CD4-positive, CD25-positive, alpha-beta regulatory T cell (primary cell): ENCODE results near the gene RAB13. TPM values are rescaled to one million over a fixed set of nuclear protein-coding genes. Genes with fewer than 3 reads are reported as not detected.

Experiments used
- ATAC-seq, 2 donors: fragments of 150-1000 bp; cut with Tn5 transposase; one replicate each; pipeline ENCODE4 v1.10.0; 2021; ENCODE audit warnings: low read depth in 2 of 2, moderate number of reproducible peaks in 2 of 2, moderate library complexity in 1 of 2
- DNase-seq, 3 donors: peaks; one replicate each; pipeline versions ENCODE4 v3.0.0 to v3.0.0-alpha.2; 2012 to 2022; ENCODE audit warnings: mixed read lengths in 1 of 3
- H3K27ac ChIP-seq: one replicate; pipeline ENCODE4 v1.7.0; 2013; ENCODE audit warnings: mild to moderate bottlenecking, low read length; ENCODE audit not compliant: insufficient read depth, poor library complexity, severe bottlenecking
- H3K27me3 ChIP-seq: one replicate; pipeline ENCODE4 v1.7.0; 2013; ENCODE audit warnings: low read length; ENCODE audit not compliant: control insufficient read depth, insufficient read depth
- H3K36me3 ChIP-seq: one replicate; pipeline ENCODE4 v1.7.0; 2013; ENCODE audit warnings: mild to moderate bottlenecking, low read length, moderate library complexity; ENCODE audit not compliant: control insufficient read depth, insufficient read depth
- H3K4me1 ChIP-seq: 2 replicates; pipeline ENCODE4 v1.7.0; 2013; ENCODE audit warnings: mild to moderate bottlenecking, low read length; ENCODE audit not compliant: insufficient read depth, control insufficient read depth, poor library complexity, severe bottlenecking
- H3K4me3 ChIP-seq: one replicate; pipeline ENCODE4 v1.7.0; 2013; ENCODE audit warnings: low read depth, mild to moderate bottlenecking, low read length, moderate library complexity
- H3K9me3 ChIP-seq, 2 experiments: 1 replicate in 1 of 2; 2 replicates in 1 of 2; pipeline ENCODE4 v1.7.0; 2013; ENCODE audit warnings: low read length in 2 of 2, mild to moderate bottlenecking in 1 of 2, moderate library complexity in 1 of 2; ENCODE audit not compliant: control insufficient read depth in 2 of 2
- H3K27ac Mint-ChIP-seq, 3 donors: one replicate each; pipeline ENCODE4 v1.8.0; 2020 to 2022; ENCODE audit warnings: mild to moderate bottlenecking in 3 of 3, mixed read lengths in 3 of 3, moderate library complexity in 2 of 3
- H3K27me3 Mint-ChIP-seq: one replicate; pipeline ENCODE4 v1.8.0; 2022; ENCODE audit warnings: mild to moderate bottlenecking, mixed read lengths
- H3K36me3 Mint-ChIP-seq: one replicate; pipeline ENCODE4 v1.8.0; 2020; ENCODE audit warnings: mixed read lengths
- H3K4me1 Mint-ChIP-seq, 4 donors: one replicate each; pipeline ENCODE4 v1.8.0; 2020 to 2022; ENCODE audit warnings: mixed read lengths in 4 of 4, mild to moderate bottlenecking in 1 of 4
- H3K4me3 Mint-ChIP-seq, 4 donors: one replicate each; pipeline ENCODE4 v1.8.0; 2020 to 2022; ENCODE audit warnings: mild to moderate bottlenecking in 4 of 4, mixed read lengths in 4 of 4, moderate library complexity in 3 of 4
- H3K9me3 Mint-ChIP-seq, 7 donors: one replicate each; pipeline ENCODE4 v1.8.0; 2020 to 2022; ENCODE audit warnings: mixed read lengths in 7 of 7, mild to moderate bottlenecking in 3 of 7, moderate library complexity in 2 of 7
- polyA plus RNA-seq, 4 donors: library from polyadenylated mRNA; unstranded; fragments of 300-500 nt; fragmentation: Illumina TruSeq; gene quantifications; one replicate each; pipeline ENCODE4 v1.2.3, GENCODE V29; 2021
- total RNA-seq: library from RNA; stranded (reverse); gene quantifications from one replicate; pipeline ENCODE4 v1.2.3, GENCODE V29; 2022

Gene RAB13
- total and polyA plus RNA-seq, 5 donors from 2014 or later, result 0.57 TPM; not detected in 4

- H3K4me1 ChIP-seq, result peaks cover 41% of the 10 kb centered on the region
- H3K27me3 ChIP-seq, result no peaks in the 10 kb centered on the region
- H3K9me3 Mint-ChIP-seq, result peaks cover 0 to 1% (median 0%) of the 10 kb centered on the region in 7 donors
- H3K4me1 Mint-ChIP-seq, result peaks cover 19 to 53% (median 37%) of the 10 kb centered on the region in 4 donors
- peak overlapping the region; percentile 96 to 99 (median 97) for H3K27ac Mint-ChIP-seq
- H3K9me3 ChIP-seq, result no peaks in the 10 kb centered on the region
- no peak for DNase-seq
- H3K4me3 ChIP-seq, result peak overlapping the region; percentile 96
- peaks cover 4% of the 10 kb centered on the region for H3K36me3 Mint-ChIP-seq
- H3K36me3 ChIP-seq, result no peaks in the 10 kb centered on the region
- peak overlapping the region; percentile 89 for H3K27ac ChIP-seq
- H3K27me3 Mint-ChIP-seq, result no peaks in the 10 kb centered on the region
- ATAC-seq, result no peak
- peak overlapping the region; percentile 90 to 96 (median 94) for H3K4me3 Mint-ChIP-seq
Measured at GRCh38 chr1:153968000-153968363, 18.2 kb downstream of the RAB13 start.

- Mint-ChIP-seq H3K9me3 (peaks cover 0 to 1% (median 0%) of the 10 kb centered on the region in 7 donors), H3K36me3 (peaks cover under 1% of the 10 kb centered on the region), H3K27me3 (no peaks in the 10 kb centered on the region), H3K4me3 (peak within 1 kb of the TSS; percentile 90 to 96 (median 94)), H3K27ac (peak within 1 kb of the TSS; percentile 96 to 99 (median 97)), H3K4me1 (peaks cover 19 to 59% (median 37%) of the 10 kb centered on the region in 4 donors)
- Histone ChIP-seq H3K27ac (peak within 1 kb of the TSS; percentile 89), H3K4me3 (peak within 1 kb of the TSS; percentile 96), H3K27me3 (no peaks in the 10 kb centered on the region), H3K36me3 (no peaks in the 10 kb centered on the region), H3K4me1 (peaks cover 47% of the 10 kb centered on the region), H3K9me3 (no peaks in the 10 kb centered on the region)
- ATAC-seq (peak; percentile 88 to 89), DNase-seq (peak; percentile 77 to 97 (median 86))
Measured at GRCh38 chr1:153967107-153967999, 18.8 kb downstream of the RAB13 start, which contains the start of gene CREB3L4. Gene CREB3L4, plus strand, starts transcription at chr1:153967902. Its CDS starts 624 bp downstream, at chr1:153968526.

DNA sequence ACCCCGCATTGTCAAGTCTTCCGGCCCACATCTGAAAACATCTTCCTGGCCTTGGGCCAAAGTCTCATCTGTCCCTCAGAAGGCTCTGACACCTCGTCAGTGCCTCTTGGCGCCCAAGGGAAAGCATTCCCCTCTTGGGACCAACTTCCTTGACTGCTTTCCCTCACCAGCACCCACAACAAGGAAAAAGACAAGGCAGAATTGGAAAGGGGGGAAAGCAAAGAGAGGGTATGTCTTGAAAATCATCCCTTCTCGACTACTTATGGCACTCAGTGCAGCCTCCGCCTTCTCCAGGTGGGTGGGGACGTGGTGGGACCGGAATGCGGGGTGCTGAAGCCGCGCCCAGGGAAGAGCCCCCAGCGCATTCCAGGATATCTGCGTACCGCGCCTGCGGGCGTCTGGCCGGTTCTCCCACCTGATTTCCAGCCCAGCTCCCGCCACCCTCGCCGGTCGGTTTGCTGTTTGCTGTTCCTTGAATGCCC is 22.2 kb downstream of the RAB13 start:
- no peaks in the 10 kb centered on the region for H3K27me3 Mint-ChIP-seq
- H3K36me3 Mint-ChIP-seq, result no peaks in the 10 kb centered on the region
- no peak for DNase-seq
- peaks cover 25 to 76% (median 39%) of the 10 kb centered on the region in 4 donors for H3K4me1 Mint-ChIP-seq
- H3K27me3 ChIP-seq, result no peaks in the 10 kb centered on the region
- H3K9me3 ChIP-seq, result no peaks in the 10 kb centered on the region
- peak overlapping the region; percentile 93 to 99 (median 96) for H3K4me3 Mint-ChIP-seq
- peak overlapping the region; percentile 90 for H3K27ac ChIP-seq
- H3K4me1 ChIP-seq, result peaks cover 51% of the 10 kb centered on the region
- peaks cover 0 to 1% (median 0%) of the 10 kb centered on the region in 7 donors for H3K9me3 Mint-ChIP-seq
- no peak for ATAC-seq
- H3K36me3 ChIP-seq, result peaks cover 5% of the 10 kb centered on the region
- H3K27ac Mint-ChIP-seq, result peak overlapping the region; percentile 95 to 99 (median 97)
- peak overlapping the region; percentile 93 for H3K4me3 ChIP-seq

DNA sequence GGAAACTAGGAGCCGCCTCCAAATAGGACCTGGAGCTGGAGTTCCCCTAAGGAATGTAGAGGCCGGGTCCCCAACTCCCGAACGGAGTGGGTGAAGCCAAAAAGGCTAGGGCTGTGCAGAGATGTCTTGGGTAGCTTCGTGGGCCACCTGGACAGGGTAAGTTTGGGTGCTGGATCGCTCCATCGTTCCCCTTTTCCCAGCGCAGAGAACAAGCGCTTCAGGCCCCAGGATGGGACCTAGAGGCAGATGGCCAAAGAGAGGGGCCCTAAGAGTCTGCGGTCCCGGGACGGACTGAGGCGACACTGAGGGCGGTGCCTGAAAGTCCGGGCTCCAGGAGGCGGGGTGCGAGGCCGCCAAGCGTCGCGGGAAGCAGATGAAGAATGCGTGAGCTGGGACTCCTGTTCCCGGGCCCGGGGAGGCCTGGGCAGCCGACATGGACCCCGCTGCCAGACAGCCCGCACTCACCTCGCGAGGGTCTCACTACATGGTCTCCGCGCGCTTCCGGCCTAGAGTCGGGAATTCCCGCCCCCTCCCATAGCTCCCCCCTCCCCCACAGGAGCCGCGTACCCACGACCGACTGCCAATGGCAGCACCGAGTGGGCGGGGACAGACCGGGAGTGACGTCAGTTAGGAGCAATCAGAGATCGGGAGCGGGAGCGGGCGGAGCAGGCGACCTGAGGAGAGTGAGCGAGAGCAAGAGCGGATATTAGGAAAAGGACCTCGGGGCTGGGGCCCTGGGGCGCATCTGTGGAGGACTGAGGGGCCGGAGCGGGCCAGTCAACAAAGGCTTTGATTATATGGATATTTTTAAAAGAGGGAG is 22.9 kb downstream of the RAB13 start, which contains the start of gene SLC39A1:
SLC39A1 (minus strand) TSS at position 508 of the 820 bp plus-strand sequence. CDS start 822 bp downstream, outside the sequence.
- peaks cover 5% of the 10 kb centered on the region for H3K36me3 ChIP-seq
- no peaks in the 10 kb centered on the region for H3K9me3 ChIP-seq
- peaks cover 0 to 1% (median 0%) of the 10 kb centered on the region in 7 donors for H3K9me3 Mint-ChIP-seq
- H3K27ac Mint-ChIP-seq, result peak within 1 kb of the TSS; percentile 95 to 99 (median 97)
- DNase-seq (peak; percentile 85 to 95 (median 94)), ATAC-seq (peak; percentile 38 to 43)
- H3K4me1 Mint-ChIP-seq, result peaks cover 25 to 77% (median 42%) of the 10 kb centered on the region in 4 donors
- no peaks in the 10 kb centered on the region for H3K36me3 Mint-ChIP-seq
- H3K4me3 Mint-ChIP-seq, result peak within 1 kb of the TSS; percentile 93 to 99 (median 96)
- H3K27me3 ChIP-seq, result no peaks in the 10 kb centered on the region
- peaks cover 54% of the 10 kb centered on the region for H3K4me1 ChIP-seq
- H3K4me3 ChIP-seq, result peak within 1 kb of the TSS; percentile 93
- no peaks in the 10 kb centered on the region for H3K27me3 Mint-ChIP-seq
- H3K27ac ChIP-seq, result peak within 1 kb of the TSS; percentile 90

DNA sequence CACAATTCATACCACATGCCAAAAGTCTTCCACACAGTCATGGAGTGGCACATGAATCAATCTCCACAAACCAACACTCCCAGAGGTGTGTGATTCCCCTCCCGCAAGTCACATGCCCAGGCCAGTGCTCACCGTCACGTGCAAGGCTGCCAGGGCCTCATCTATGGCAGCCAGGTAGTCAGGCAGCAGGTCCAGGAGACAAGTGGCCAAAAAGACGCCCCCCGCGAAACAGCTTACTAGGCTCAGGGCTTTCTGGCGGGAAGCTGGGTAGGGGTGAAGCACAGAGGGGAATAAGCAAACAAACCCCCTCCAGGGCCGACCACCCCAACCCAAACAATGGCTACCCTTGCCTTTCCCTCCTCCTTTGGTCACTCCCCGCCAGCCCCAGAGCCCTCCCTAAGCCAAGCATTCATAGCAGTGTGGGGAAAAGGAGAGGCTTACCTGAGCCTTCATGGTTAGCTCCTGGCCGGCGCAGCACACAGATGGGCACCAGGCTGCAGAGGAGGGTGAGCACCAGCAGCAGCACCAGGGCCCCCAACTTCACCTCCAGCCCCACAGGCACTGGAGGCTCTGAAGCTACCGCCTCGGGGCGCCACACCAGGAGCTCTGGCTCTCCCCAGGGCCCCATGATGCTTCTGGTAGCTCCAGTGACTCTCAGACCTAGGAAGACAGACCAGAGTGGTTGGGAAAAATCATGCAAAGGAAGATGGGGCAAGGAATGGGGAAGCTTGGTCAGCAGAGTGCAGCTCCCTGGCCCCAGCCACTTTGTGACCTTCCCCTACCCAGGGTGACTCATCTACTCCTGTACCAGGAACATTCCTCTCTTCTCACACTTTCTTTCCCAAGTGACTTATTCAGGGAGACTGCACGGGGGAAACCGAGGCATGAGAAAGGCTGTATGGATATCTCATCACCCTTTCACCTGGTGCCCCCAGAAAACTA is 23.8 kb downstream of the RAB13 start:
- H3K27ac ChIP-seq, result peak overlapping the region; percentile 90
- H3K36me3 Mint-ChIP-seq, result no peaks in the 10 kb centered on the region
- H3K4me1 ChIP-seq, result peaks cover 52% of the 10 kb centered on the region
- peaks cover 0 to 1% (median 0%) of the 10 kb centered on the region in 7 donors for H3K9me3 Mint-ChIP-seq
- no peaks in the 10 kb centered on the region for H3K9me3 ChIP-seq
- H3K27me3 Mint-ChIP-seq, result no peaks in the 10 kb centered on the region
- H3K4me3 Mint-ChIP-seq, result peak overlapping the region; percentile 93 to 99 (median 96)
- no peak for ATAC-seq
- peak overlapping the region; percentile 95 to 99 (median 97) for H3K27ac Mint-ChIP-seq
- no peak for DNase-seq
- H3K4me3 ChIP-seq, result peak overlapping the region; percentile 67
- no peaks in the 10 kb centered on the region for H3K27me3 ChIP-seq
- peaks cover 5% of the 10 kb centered on the region for H3K36me3 ChIP-seq
- peaks cover 21 to 74% (median 42%) of the 10 kb centered on the region in 4 donors for H3K4me1 Mint-ChIP-seq

- peak overlapping the region; percentile 27 to 97 (median 94) for H3K4me3 Mint-ChIP-seq
- Histone ChIP-seq H3K36me3 (peaks cover 5% of the 10 kb centered on the region), H3K4me1 (peaks cover 52% of the 10 kb centered on the region), H3K9me3 (no peaks in the 10 kb centered on the region), H3K27me3 (no peaks in the 10 kb centered on the region), H3K27ac (no peak overlapping the region), H3K4me3 (no peak overlapping the region)
- peaks cover 0 to 1% (median 0%) of the 10 kb centered on the region in 7 donors for H3K9me3 Mint-ChIP-seq
- H3K27me3 Mint-ChIP-seq, result no peaks in the 10 kb centered on the region
- ATAC-seq (no peak), DNase-seq (no peak)
- H3K4me1 Mint-ChIP-seq, result peaks cover 20 to 77% (median 44%) of the 10 kb centered on the region in 4 donors
- peak overlapping the region; percentile 24 to 87 (median 83) for H3K27ac Mint-ChIP-seq
- H3K36me3 Mint-ChIP-seq, result no peaks in the 10 kb centered on the region
Measured at GRCh38 chr1:153961421-153961820, 24.7 kb downstream of the RAB13 start.
